ENCODE data around the gene UTP18. TPM values are rescaled to one million over a fixed set of nuclear protein-coding genes. Genes with fewer than 3 reads are reported as not detected.
"Not testable (repeated sequence)": the region's sequence is repeated elsewhere in the genome, so short reads cannot be mapped to it uniquely, and the experiment has no call there.

Gene UTP18
- total RNA-seq, 1 experiment from 2014 or later = 64.2 TPM

DNA sequence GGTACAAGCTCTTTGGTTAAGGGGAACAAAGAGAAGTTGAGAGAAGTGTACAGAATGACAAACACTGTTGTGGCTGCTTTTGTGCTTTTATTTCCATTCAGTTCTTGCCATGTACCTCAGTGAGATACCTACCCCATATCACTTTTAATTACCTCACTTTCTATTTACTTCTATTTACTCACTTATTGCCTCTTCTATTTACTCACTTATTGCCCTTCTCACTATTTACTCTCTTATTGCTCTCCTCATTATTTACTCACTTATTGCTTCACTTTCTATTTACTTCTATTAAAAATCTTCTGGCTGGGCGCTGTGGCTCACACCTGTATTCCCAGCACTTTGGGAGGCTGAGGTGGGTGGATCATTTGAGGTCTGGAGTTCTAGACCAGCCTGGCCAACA is 42.4 kb upstream of the UTP18 start:
- Histone ChIP-seq H3K79me2 (ENCODE audit: low read length) (no peaks in the 10 kb centered on the region), H2AFZ (ENCODE audit: low read length) (no peak overlapping the region), H3K4me3 (ENCODE audit: low read length) (no peak overlapping the region), H3K9ac (ENCODE audit: low read length) (no peak overlapping the region), H3K9me3 (ENCODE audit: low read length) (no peaks in the 10 kb centered on the region), H3K4me1 (ENCODE audit: insufficient read depth, low read length) (no peaks in the 10 kb centered on the region), H3K36me3 (ENCODE audit: low read depth, low read length) (peaks cover 39% of the 10 kb centered on the region; the same call in 1 of the 2 replicates), H3F3A (ENCODE audit: low read length, unreplicated experiment) (no peaks in the 10 kb centered on the region), H3K27me3 (ENCODE audit: low read length) (no peaks in the 10 kb centered on the region), H3K4me2 (ENCODE audit: low read length) (no peak overlapping the region), H3K9me2 (replicated peaks; ENCODE audit: low read length) (no peaks in the 10 kb centered on the region), H3K27ac (ENCODE audit: low read length) (no peak overlapping the region), H4K20me1 (ENCODE audit: low read length) (no peaks in the 10 kb centered on the region)
- DNase-seq = no peak
- POLR2A ChIA-PET (ENCODE audit: unreplicated experiment) = no interaction called here
- intact Hi-C loops (cut with micrococcal nuclease) = no loop called here
- no peak for ATAC-seq
- no TSS peak for BruUV-seq (replicated peaks)
- CTCF ChIA-PET = no interaction called here
- no peak for TF ChIP-seq EZH2 (IDR thresholded peaks at IDR 0.05; ENCODE audit: low read length, unreplicated experiment)
- TF ChIP-seq, protein P1, sequence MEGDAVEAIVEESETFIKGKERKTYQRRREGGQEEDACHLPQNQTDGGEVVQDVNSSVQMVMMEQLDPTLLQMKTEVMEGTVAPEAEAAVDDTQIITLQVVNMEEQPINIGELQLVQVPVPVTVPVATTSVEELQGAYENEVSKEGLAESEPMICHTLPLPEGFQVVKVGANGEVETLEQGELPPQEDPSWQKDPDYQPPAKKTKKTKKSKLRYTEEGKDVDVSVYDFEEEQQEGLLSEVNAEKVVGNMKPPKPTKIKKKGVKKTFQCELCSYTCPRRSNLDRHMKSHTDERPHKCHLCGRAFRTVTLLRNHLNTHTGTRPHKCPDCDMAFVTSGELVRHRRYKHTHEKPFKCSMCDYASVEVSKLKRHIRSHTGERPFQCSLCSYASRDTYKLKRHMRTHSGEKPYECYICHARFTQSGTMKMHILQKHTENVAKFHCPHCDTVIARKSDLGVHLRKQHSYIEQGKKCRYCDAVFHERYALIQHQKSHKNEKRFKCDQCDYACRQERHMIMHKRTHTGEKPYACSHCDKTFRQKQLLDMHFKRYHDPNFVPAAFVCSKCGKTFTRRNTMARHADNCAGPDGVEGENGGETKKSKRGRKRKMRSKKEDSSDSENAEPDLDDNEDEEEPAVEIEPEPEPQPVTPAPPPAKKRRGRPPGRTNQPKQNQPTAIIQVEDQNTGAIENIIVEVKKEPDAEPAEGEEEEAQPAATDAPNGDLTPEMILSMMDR (conservative IDR thresholded peaks at IDR 0.05; ENCODE audit: low read depth, low read length) = no peak
- no peak for TF ChIP-seq EZH2phosphoT487 (IDR thresholded peaks at IDR 0.05; ENCODE audit: borderline replicate concordance, low read length)

DNA sequence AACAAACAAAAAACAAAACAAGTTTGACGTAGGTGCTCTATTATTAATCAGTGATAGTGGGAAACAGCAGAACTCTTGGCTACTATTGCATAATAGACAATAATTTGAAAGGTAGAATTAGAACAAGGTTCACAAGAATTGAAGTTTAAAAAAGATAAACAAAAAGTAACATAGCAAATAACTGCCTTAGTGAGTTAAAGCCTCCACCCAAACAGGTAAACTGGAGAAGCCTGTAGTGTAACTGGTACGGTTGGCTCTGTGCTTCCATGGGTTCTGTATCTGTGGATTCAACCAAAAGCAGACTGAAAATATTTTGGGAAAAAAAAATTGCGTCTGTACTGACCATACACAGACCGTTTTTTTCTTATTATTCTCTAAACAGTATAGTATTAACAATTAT is 39.0 kb upstream of the UTP18 start:
- H4K20me1 ChIP-seq (ENCODE audit: low read length) = no peaks in the 10 kb centered on the region
- H3K9me2 ChIP-seq (replicated peaks; ENCODE audit: low read length) = no peaks in the 10 kb centered on the region
- H3K4me1 ChIP-seq (ENCODE audit: insufficient read depth, low read length) = no peaks in the 10 kb centered on the region
- H2AFZ ChIP-seq (ENCODE audit: low read length) = no peak overlapping the region
- TF ChIP-seq, protein P1 (conservative IDR thresholded peaks at IDR 0.05; ENCODE audit: low read depth, low read length) = no peak
- TF ChIP-seq EZH2phosphoT487 (IDR thresholded peaks at IDR 0.05; ENCODE audit: borderline replicate concordance, low read length) (no peak), EZH2 (IDR thresholded peaks at IDR 0.05; ENCODE audit: low read length, unreplicated experiment) (no peak)
- no peaks in the 10 kb centered on the region for H3K27me3 ChIP-seq (ENCODE audit: low read length)
- 0 out of 2 replicates have a peak, but pooled peaks cover 3% of the 10 kb centered on the region for H3K79me2 ChIP-seq (ENCODE audit: low read length)
- POLR2A ChIA-PET (ENCODE audit: unreplicated experiment) = no interaction called here
- H3F3A ChIP-seq (ENCODE audit: low read length, unreplicated experiment) = no peaks in the 10 kb centered on the region
- peaks cover 39% of the 10 kb centered on the region; the same call in 1 of the 2 replicates for H3K36me3 ChIP-seq (ENCODE audit: low read depth, low read length)
- no peaks in the 10 kb centered on the region for H3K9me3 ChIP-seq (ENCODE audit: low read length)
- intact Hi-C loops (cut with micrococcal nuclease) = no loop called here
- no peak overlapping the region for H3K27ac ChIP-seq (ENCODE audit: low read length)
- CTCF ChIA-PET = no interaction called here
- H3K4me2 ChIP-seq (ENCODE audit: low read length) = no peak overlapping the region
- ATAC-seq (no peak), DNase-seq (no peak)
- BruUV-seq (replicated peaks) = no TSS peak
- no peak overlapping the region for H3K9ac ChIP-seq (ENCODE audit: low read length)
- no peak overlapping the region for H3K4me3 ChIP-seq (ENCODE audit: low read length)

DNA sequence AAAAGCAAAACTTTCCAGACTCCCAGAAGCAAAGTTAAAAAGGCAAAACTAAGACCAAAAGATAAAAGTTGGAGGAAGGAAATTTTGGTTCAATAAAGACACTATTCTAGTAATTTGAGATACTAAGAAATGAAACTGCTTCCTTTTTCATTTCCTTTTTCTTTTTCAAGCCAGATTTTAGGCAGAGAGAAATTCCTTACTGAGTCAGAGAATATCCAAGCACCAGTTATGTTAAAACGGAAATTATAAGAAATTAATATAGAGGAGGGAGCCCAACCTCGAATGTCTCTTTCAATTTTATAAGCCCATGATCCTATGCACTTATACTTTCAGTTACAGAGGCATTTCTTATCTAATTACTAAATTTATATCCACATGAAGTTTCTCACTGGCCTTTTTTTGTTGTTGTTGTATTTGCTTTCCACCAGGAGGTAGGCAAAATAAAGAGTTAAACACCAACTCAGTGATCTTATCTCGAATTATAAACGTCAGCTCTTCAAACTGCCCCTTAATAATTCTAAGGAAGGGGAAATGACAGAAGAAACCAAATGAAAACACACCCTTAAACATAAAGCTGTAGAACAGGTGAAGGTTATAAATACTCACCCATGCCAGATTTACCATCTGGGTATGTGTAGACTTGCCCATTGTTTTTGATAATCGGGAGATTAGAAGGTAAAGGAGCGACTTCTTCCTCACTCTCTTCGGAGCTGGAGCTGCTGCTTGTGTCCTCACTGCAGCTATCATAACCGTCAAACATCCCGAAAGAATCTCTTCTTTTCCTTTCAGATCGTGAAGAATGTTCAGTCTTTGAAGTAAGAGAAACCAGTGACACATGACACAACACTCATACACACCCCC is 35.7 kb upstream of the UTP18 start:
- no peak overlapping the region for H3K9ac ChIP-seq (ENCODE audit: low read length)
- no peak overlapping the region for H2AFZ ChIP-seq (ENCODE audit: low read length)
- ATAC-seq (no peak), DNase-seq (no peak)
- H3K9me3 ChIP-seq (ENCODE audit: low read length) = no peaks in the 10 kb centered on the region
- no peaks in the 10 kb centered on the region for H4K20me1 ChIP-seq (ENCODE audit: low read length)
- no peak overlapping the region for H3K4me2 ChIP-seq (ENCODE audit: low read length)
- H3K9me2 ChIP-seq (replicated peaks; ENCODE audit: low read length) = no peaks in the 10 kb centered on the region
- peaks cover 21% of the 10 kb centered on the region; the same call in 1 of the 2 replicates for H3K36me3 ChIP-seq (ENCODE audit: low read depth, low read length)
- H3K79me2 ChIP-seq (ENCODE audit: low read length) = peaks cover 22% of the 10 kb centered on the region
- H3K4me3 ChIP-seq (ENCODE audit: low read length) = no peak overlapping the region
- H3F3A ChIP-seq (ENCODE audit: low read length, unreplicated experiment) = no peaks in the 10 kb centered on the region
- H3K27ac ChIP-seq (ENCODE audit: low read length) = no peak overlapping the region
- intact Hi-C loops (cut with micrococcal nuclease) = no loop called here
- H3K4me1 ChIP-seq (ENCODE audit: insufficient read depth, low read length) = 0 out of 2 replicates have a peak, but pooled peaks cover 6% of the 10 kb centered on the region
- ChIA-PET POLR2A (ENCODE audit: unreplicated experiment) (no interaction called here), CTCF (no interaction called here)
- TF ChIP-seq, protein P1 (conservative IDR thresholded peaks at IDR 0.05; ENCODE audit: low read depth, low read length) = no peak
- TF ChIP-seq EZH2 (IDR thresholded peaks at IDR 0.05; ENCODE audit: low read length, unreplicated experiment) (no peak), EZH2phosphoT487 (IDR thresholded peaks at IDR 0.05; ENCODE audit: borderline replicate concordance, low read length) (no peak)
- BruUV-seq (replicated peaks) = no TSS peak
- no peaks in the 10 kb centered on the region for H3K27me3 ChIP-seq (ENCODE audit: low read length)

DNA sequence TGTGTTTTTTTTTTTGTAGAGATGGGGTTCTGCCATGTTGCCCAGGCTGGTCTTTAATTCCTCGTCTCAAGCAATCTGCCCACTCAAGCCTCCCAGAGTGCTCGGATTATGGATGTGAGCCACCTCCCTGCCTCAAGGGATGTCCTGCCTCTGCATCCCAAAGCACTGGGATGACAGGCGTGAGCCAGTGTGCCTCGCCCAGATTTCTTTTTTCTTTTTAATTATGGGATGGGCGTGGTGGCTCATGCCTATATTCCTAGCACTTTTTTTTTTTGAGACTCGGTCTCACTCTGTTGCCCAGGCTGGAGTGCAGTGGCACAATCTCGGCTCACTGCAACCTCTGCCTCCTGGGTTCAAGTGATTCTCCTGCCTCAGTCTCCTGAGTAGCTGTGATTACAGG is 34.8 kb upstream of the UTP18 start:
- CTCF ChIA-PET; H3K4me2 ChIP-seq (ENCODE audit: low read length); H3K9me3 ChIP-seq (ENCODE audit: low read length); H4K20me1 ChIP-seq (ENCODE audit: low read length); H3K9ac ChIP-seq (ENCODE audit: low read length); H2AFZ ChIP-seq (ENCODE audit: low read length); H3K27me3 ChIP-seq (ENCODE audit: low read length); DNase-seq; H3K4me3 ChIP-seq (ENCODE audit: low read length); intact Hi-C loops (cut with micrococcal nuclease); H3K4me1 ChIP-seq (ENCODE audit: insufficient read depth, low read length); H3K9me2 ChIP-seq (replicated peaks; ENCODE audit: low read length); BruUV-seq (replicated peaks); H3F3A ChIP-seq (ENCODE audit: low read length, unreplicated experiment); H3K27ac ChIP-seq (ENCODE audit: low read length); ATAC-seq; POLR2A ChIA-PET (ENCODE audit: unreplicated experiment): not testable (repeated sequence)
- H3K79me2 ChIP-seq (ENCODE audit: low read length) = peaks cover 27% of the 10 kb centered on the region
- peaks cover 13% of the 10 kb centered on the region; the same call in 1 of the 2 replicates for H3K36me3 ChIP-seq (ENCODE audit: low read depth, low read length)
